Measurements from ENCODE around the gene THSD4.

Gene THSD4

DNA sequence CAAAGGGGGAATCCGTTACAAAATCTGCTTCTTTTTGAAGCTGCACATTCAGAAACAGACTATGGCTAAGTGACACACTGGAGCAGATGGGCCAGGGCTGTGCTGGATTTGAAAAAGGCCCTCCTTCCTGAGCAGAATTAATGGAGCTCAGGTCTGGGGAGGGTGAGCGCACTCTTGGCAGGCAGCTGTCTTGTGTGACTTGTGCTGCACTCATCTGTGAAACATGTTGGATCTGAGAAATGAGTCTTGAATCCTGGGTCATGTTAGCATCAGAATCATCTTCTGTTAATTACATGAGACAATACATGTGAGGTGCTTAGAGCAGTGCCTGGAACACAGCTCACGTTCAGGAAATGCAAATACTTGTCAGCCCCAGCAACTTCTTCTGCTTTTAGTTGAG lies 219.6 kb downstream of the THSD4 start:
- DNase-seq: no peak

DNA sequence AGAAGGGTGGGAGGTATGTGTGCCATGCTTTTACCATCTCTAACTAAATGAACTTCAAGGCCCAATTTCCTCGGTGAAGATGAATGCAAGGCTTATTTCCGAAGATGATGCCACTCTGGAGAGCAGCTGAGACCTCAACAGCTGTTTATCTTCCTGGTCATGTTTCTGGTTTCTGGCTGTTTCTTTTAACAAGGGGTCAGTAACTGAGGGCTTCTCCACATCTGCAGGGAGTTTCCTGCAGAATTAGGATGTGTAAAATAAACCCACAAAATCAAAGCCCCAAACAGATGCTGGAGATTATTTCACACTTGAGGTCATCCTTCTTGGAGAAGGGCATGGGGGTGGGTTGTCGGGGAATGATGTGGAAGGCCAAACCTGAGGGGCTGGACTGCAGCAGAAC lies 220.3 kb downstream of the THSD4 start:
- DNase-seq: no peak

DNA sequence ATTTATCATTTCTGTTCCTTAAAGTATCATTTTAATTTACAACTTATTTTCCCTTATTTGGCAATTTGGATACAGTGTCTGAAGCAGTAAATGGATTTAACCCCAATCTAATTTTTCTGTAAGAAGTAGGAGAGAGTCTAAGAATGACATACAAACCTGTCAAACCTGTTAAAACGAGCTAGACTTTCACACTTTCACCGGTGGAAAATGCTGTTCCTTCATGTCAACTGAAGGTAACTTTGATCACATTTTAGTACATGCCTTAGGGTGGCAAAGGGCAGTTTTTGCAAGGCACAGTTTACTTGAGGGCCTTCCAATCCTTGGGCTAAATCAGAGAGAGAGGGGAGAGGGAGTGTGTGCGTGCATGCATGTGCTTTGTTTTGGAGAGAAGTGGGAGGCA lies 221.4 kb downstream of the THSD4 start:
- DNase-seq: no peak

DNA sequence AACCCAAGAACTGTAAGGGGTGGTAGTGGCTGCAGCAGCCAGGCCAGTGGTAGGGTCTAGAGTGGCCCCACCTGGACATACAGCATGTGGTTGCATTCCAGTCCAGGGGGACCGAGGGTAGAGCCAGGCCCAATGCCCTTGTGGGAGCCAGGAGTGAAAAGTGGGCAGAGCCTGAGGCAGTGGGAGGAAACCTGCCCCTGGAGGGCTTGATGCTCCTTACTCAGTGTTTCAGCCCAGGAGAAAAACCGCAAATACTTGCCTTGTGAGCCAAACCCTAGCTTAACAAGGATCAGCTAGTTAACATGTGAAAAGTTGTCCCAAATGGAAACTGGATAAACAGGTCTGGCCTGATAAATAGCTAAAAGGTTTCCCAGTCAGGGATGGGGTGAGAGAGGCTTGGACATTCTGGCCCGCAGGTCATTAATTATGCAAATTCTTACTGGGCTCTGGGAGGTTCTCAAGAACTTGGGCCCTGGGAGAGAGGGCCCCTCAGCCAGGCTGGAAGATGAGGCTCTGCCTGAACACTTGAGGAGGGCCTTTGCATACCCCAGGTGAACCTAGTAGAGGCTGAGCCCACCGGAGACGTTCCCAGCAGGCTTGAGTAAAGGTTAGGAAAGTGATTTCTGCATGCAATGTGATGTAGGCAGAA lies 222.1 kb downstream of the THSD4 start:
- no peak for DNase-seq

DNA sequence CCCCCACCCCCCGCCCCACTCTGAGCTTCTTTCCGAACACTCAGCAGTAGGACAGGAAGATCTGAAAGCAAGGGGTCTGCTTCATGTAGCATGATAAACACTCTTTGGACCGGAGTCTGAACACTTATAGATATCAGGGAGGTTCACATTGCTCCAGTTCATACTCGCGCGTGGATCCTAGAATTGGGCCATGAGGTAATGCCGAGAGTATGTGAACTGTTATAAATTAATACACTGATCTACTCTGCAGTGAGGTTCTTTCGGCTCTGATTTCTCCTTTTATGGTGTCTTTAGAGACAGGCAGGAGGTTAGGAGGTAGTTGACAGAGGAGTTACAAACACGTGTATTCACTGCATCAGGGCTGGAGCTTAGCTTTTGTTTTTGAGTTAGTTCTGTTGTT lies 223.0 kb downstream of the THSD4 start:
- no peak for DNase-seq

DNA sequence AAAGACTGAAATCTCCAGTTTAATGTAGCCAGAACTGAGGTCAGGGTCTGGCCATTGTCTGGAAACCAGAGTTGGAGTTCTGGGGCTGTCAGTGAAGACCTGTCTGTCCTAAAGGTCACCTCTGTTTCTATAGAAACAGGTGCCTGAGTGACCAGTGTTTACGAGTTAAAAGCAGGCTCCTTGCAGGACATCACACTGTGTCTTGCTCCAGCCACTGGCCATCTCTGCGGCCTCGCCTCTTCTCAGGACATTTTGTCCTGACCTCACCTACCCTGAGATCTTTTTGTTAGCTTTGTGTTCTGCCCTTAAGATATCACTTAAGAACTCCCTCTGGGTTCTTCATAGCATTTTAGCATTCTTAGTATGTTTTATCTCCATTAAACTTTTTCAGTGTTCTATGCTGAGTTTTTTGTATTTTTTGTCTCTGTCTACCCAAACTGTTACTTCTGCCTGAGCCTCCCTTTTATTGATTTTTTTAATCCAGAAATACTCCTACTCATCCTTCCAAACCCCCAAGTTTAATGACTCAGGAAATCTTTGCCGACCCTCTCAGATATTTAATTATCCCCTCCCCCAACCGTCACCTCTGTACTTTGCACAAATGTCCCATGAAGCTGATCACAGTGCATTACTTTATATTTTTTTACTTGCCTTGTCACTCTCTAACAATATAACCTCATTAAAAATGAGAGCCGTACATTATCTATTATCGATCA lies 223.7 kb downstream of the THSD4 start:
- DNase-seq: no peak

DNA sequence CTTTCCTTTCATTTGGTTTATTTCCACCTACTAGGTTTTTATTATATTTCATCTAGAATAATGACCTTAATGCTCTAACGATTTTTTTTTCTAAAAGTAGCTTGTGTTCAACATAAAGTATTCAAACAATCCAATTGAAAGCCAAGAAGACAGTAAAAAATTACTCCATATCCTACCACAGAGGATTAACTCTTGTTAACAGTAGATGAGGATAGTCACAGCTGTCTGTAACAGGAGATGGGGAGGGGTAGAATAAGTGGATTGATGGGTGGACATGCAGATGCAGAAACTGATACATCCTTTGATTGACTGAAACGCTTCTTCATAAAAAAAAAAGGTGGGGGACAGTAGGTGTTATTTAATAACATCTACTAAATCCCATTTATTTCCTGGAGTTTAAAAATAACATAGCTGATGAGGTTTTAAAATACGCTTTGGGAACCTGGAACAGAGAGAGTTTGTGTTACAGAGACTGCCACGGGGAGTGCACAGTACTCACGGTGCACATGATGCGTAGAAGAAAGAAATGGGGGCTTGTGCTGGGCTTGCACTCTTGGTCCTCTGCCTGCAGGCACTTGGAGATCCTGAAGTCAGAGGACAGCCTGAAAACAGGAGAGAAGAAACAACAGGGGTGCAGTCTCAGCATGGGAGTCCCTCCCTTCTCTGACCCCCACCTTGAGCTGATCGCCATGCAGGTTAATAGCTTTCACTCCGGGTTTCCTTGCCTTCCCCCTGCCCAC lies 226.7 kb downstream of the THSD4 start:
- no peak for DNase-seq

DNA sequence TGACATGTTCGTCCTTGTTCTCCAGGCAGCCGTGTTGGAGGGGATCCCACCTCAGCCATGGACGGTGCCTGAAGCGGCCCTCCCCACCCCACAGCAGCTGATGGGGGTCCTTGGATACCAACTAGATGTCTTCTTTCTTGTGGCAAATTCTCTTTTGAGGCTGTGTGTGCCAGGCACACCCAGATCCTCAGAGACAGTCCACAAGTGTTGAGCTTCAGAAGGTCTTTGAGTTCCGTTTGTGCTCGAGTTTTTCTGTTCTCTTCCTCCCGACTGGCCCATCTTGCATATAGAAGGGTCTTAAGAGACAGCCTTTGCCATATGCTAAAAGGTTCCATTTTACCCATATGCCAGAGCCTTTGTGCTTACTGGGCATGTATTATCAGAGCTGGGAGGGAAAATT lies 227.4 kb downstream of the THSD4 start:
- DNase-seq: no peak

DNA sequence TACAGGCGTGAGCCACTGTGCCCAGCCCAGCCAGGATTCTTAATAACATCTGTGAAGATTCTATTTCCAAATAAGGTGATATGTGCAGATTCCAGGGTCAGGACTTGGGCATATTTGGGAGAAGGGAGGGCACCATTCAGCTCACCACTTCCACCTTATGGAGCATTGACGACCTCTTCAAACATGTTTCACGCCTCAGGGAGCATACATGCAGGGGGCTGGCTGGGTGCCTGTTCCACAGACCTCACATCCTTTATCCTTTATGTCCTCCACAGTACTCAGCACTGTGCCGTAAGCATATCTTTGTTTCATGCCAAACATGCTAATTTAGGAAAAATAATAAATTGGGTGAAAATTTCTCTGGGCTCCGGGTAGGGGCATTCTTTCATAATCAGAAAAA lies 229.0 kb downstream of the THSD4 start:
- no peak for DNase-seq

DNA sequence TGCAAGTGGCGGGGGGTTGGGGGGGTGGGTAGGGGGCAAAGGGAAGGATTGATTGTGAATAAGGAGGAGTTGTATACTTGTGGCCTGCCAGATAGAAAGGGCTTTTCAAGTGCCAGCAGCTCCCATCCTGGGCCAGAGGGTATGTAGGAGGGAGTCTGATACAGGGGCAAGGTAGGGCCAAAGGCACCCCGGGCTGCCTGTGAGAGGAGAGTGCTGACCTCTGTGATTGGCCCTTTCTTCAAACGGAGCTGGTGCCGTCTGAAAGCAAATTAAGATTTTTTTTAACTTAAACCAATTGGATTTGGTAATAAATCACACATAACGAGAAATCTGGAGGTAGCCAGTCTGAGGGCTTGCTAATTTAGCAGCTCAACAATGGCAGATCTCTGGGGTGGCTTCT lies 229.9 kb downstream of the THSD4 start:
- no peak for DNase-seq

DNA sequence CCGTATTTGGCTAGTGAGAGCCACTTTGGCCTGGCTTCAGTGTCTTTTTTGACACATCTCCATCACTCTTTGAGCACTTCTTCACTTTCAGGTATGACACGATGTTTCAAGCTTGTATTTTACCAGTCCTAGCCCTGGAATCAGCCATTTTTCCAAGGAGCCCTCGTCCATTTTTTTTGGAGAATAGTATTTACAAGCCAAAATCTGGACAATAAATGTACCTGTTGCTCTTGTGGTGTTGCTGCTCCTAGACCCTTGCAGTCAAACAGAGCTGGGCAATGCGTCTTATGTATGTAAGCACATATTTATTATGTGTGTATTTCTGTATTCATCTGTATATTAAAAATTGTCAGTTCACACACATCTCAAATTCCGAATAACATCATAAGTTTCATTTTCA lies 231.2 kb downstream of the THSD4 start:
- no peak for DNase-seq

DNA sequence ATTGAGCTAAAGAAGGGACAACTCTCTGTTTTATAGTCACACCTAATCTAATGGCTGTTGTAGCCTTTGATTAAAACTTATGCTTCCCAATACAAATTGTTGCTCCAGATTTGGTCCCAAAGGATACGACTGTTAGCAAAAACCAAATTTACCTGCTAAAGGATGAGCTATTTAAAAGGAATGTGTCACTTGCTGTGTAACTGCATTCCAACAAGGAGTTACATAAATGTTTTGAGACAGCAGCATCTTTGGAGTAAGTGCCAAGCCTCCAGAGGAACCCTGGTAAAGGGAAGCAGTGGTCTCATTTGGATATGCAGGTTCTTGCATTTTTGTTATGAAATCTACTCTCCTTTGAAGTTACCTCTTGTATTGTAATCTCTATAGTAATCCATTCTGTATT lies 233.3 kb downstream of the THSD4 start:
- DNase-seq: no peak

DNA sequence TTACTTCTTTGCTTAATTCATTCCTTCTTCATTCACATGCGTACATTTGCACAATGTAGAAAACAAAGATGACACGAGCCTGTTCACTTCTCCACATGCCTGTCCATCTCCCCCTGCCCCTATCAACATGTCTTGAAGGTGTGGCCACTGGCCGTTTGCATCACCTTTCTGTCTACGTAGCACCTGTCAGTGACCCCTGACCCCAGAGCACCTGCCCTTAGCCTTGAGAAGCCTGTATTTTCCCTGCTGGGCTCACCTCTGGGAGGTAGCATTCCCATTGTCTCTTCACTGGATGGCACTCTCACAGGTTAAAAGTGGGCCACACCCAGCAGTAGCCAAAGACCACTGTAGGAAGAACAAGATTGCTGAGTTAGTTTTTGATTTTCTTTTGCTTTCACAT lies 234.1 kb downstream of the THSD4 start:
- DNase-seq: no peak

DNA sequence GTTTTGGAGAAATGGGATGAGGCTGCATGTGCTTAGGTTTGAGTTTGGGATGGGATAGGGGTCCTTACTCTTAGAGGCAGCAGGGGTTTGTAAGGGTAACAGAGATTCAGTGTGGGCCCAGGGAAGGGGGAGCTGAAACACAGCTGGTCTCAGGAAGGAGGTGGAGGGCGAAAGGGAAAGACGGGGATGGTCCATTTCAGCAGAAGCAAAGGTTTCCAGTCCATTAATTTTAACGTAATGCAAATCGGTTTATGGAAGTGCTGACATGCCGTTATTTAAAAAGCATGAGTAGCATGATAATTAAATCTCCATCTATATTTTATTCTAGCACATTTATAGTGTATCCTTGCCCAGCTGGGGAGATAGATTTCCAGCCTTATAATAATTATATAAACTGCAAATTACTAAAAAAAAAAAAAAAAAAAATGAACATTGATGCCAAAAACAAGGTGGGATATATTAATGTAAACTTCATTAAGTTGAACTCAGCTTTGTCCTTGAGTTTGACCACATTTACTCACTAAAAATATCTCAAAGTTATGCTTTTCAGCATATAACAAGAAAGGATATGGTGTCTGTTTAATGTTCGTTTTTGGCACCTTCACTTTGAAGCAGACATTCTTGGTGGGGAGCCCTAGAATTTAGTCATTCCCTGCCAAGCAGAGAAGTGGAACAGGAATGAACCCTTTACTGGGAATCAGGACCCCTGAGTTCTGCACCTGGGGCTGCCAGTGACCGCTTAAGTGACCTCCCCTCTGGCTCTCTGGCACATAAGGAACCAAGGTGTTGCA lies 234.7 kb downstream of the THSD4 start:
- DNase-seq: no peak

DNA sequence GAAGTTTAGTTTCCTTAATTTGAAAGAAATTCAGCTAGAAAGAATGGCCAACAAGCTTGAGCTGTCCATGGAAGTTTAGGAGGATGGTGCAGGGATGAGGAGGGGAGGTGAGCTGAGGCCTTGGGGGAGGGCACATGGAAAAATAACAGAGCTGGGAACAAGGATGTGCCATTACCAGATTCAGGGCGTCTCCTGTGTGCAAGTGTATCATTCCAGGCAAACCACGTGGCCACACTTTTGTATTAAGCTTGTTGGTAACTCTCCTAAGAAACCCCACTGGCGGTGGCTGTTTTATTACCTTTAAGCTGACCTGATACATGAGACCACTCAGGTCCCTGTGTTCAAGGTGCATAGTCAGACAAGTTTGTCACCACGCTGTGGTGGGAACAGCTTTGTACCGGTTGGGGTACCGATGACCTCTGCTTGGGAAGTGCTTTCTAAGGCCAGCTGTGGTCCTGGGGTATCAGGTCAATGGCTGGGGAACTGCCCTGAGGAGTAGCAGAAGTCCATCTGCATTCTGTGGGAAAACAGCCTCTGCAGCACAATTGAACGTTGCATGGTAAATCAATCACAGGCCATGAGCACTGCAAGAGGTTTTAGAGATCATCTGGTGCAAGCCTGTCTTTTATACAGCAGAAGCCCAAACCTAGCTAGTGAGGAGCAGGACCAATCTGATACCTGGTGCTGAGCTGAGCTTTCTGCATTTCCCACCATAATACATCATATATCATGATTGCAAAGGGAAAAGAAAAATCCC lies 235.5 kb downstream of the THSD4 start:
- DNase-seq: no peak

DNA sequence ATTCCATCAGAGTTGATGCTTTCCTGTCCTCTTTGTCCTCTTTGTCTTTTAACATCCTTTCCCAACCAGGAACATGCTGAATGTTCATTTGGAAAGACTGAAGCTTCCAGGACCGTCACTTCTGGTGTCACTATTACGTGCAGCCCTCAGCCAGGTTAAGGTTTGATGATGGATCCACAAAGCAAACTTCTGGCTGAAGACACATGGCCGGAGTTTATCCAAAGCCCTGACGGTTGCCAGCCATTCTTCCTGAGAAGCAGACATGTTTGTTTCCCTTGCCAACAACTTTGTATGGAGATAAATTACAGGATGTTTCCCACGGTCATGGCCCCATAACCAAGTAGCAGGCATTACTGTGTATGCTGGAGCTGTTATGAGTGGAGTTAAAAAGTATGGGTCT lies 236.9 kb downstream of the THSD4 start:
- no peak for DNase-seq

DNA sequence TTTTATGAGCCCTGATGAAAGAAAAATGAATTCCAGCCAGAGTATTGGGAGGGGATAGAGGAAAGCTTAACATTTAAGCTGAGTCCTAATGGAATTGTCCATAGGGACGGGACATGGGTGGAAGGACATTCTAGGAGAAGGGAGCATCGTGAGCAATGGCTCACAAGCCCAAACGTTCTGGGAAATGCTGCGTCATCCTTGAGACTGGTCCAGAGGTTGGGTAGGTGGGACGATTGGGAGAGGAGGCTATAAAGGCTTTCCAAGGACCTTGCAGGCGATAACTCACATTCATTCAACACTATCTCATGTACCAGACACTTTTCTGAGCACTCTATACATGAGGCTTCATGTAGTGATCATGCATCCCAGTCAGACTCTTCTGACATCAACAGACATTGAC lies 237.5 kb downstream of the THSD4 start:
- no peak for DNase-seq

DNA sequence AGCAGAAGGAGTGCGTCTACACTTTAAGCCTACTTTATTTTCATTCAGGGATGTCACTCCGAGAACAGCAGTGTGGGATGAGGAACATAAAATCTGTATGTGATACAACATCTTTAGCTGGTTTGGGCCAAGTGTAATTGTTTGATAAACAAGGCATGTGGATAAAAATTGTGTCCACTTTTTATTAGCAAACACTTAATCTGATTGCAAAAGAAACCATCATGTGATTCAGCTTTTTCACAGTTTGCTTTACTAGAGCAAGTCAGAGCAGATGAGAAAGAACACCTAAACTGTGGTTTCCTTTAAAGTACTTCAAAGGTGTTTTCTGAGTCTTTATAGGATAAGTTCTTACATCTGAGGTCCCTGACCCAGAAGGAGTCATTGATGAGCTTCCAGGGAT lies 237.9 kb downstream of the THSD4 start:
- no peak for DNase-seq

DNA sequence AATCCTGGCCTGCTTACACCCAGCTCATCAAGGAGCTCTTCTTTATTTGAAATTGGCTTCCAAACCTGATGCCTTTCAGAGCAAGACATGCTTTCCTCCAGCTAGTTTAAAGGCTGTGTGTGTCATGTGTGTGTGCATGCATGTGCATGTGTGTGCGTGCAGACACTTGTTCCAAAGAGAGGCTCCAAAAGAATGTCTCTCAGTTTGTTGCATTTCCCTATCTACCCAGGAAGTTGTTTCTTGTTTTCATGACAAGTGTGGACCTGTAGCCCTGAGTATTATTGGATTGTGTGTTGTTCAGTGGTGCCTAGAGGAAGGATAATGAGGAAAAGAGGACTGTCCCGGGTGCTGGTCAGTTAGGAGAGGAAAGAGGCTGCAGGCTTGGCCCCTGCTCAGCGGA lies 240.0 kb downstream of the THSD4 start:
- DNase-seq: no peak

DNA sequence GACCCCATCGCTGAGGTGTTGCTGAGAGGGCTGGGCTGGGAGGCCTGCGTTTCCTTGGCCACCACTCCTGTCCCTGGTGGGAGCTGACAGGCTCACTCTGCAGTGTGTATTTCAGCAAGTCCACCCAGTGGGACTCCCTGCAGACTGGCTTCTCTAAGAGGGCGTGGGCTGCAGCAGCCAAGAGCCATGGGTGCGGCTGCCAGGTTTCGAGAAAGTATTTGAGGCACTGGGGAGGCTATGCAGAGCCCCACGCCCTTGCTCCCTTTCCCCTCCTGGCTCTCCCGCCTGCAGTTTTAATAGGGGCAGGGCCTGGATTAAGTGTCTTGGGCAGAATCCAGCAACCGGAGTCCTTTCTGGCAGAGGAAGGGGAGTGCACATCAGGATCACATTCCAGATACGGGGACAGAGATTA lies 242.1 kb downstream of the THSD4 start:
- DNase-seq: no peak

DNA sequence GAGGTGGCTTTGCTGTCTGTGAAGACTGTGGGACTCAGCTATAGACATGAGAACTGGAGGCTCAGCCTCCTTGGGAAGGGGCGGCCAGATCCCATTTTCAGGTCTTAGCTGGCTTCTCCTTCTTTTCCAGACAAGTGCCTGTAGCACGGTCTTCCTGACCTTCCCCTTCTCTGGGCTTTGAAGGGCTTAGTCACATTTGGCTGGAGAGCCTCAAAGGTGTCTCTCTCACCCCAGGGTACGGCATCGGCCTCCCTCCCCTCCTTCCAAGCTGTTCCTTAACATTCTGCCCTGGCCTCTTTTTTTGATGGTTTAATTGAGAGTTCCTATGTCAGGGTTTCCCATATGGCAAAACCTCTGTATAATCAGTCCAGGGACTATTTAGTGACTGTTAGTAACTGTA lies 242.7 kb downstream of the THSD4 start:
- DNase-seq: no peak

DNA sequence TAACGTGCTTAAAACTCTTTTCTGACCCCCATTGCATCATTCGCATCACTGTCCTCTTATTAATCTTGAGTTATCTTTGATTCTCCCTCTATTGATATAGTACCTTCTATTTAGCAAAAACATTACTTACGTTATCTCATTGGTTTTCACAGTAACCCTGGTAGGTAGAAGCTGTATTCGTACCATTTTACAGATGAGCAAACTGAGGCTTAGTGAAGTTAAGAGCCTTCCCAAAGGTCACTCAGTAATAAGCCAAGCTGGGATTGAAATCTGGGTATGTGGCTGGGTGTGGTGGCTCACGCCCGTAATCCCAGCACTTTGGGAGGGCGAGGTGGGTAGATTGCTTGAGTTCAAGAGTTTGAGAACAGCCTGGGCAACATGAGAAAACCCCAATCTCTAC lies 244.0 kb downstream of the THSD4 start:
- no peak for DNase-seq

DNA sequence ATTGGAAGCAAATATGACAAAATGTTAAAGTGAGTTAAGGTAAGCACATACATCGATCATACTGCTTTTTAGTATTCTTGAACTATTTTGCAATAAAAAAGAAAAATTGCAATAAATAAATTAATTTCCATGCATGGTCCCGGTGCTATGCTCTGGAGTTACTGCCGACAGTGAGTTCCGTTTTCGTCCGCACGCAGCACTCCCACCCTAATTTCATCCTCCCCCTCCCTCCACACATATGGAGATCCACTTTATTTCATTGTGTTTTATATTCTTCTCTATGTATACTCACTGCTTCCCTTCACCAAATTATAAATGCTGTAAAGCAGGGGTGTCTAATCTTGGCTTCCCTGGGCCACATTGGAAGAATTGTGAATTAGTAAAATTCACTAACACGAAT lies 247.3 kb downstream of the THSD4 start:
- no peak for DNase-seq
